HG03025 (cell line): Measurements from ENCODE around the gene ANK3.
"Not testable (repeated sequence)": the region's sequence is repeated elsewhere in the genome, so short reads cannot be mapped to it uniquely, and the experiment has no call there.

ENCODE experiments used
- ATAC-seq: cut with Tn5 transposase; IDR thresholded peaks from one replicate; pipeline ENCODE4 v1.9.1; 2021; ENCODE audit warnings: mild to moderate bottlenecking, moderate library complexity; ENCODE audit not compliant: unreplicated experiment, low FRiP score

The ANK3 gene

DNA sequence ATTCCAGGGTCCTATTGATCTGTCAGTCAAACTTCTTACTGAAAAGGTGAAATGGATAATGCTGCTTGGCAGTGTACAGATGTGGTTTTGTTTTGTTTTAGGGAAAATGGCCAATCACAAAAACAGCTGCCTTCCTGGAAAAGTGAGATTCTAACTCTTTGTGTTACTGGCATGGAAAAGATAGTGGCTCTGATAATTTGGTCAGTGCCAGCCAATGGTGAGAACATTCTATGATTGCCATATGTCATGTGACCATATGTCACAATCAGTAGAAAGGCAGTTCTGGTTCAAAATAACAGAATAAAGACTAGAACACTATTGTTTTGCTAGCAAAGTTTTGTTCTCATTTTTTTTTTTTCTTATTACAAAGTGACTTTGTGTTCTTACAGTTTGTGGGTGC, 344.1 kb downstream of the ANK3 start:
- no peak for ATAC-seq

GRCh38 chr10:60044971-60045370, 344.7 kb downstream of the ANK3 start:
- no peak for ATAC-seq

- no peak for ATAC-seq
Measured at GRCh38 chr10:60044242-60044641, 345.4 kb downstream of the ANK3 start.

DNA sequence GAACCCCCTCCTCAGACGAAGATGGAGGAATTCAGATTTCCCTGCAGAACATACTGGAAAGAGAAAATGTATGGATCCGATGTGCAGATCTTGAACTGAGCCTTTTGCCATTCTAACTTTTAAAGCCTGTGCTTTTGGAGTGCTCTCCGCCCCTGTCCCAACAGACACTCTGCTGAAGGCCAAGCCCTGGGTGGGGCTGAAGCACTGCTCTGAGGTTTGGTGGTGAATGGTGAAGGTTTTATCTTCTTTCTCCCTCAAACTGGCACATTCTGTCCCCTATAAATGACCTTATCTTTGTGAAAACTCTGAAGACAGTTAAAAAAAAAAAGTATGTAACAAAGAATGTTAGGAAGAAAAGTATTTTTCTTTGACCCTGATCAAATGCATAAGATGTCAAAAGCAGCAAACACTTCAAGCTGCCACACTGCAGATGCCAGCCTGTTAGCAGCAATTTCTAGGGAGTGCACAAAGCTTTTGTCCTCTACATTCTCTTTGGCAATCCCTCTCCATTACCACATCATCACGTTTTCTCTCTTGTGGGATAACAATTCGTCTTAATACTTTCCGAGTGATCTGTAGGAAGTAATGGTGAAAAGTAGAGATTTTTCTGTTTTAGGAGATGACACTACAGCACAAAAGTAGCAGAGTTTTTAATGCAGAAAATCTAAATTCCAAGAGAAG, 346.0 kb downstream of the ANK3 start:
- no peak for ATAC-seq

- no peak for ATAC-seq
Measured at GRCh38 chr10:60042914-60043313, 346.8 kb downstream of the ANK3 start.

- ATAC-seq, result no peak
Measured at GRCh38 chr10:60042262-60042661, 347.4 kb downstream of the ANK3 start.

DNA sequence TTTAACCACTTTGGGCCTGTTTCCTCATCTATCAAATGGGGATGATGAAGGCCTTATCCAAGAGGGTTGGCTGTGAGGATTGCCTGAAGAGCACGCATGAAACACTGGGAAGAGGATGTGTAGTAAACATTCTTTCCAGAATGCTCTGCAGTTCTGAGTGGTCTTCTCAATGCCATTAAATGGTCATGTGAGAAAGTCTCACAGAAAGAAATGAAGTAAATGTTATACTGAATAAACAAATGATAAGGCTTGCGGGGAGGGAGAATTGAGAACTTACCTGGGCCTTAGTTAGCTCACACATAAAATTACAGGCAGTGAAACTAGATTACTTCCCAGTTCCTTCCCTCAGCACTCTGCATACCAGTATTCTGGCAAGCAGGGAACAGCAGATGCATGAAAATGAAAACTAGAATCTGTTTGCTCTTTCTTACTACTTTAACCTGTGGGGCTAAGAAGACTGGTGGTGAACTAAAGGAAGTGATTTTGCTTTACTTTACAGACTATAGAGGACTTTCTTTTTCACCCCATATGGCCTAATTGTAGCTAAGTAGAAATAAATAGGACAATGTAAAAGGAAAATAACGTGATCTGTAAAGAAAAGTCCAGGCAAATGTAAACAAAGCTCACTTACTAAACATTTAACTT, 348.1 kb downstream of the ANK3 start:
- ATAC-seq, result no peak

GRCh38 chr10:60040014-60040662, 349.5 kb downstream of the ANK3 start:
- ATAC-seq, result no peak

DNA sequence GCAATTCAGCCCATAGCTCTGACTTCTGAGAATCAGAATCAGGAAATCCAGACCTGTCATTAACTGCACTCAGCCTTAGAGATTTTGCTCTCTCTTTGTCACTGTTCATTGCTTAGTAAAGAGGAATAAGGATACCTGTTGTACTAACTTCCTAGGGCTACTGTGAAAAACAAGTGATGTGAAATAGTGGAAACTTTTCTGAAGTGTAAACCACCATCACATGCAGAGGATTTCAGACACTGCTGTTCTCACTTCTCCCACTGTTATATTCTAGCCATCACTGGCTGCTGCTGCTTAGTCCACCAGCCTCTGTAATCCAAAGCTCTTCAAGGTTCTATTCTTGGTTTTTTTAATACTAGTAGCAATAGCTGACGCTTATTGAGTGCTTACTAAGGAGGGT, 353.7 kb downstream of the ANK3 start:
- ATAC-seq, result no peak

- ATAC-seq, result not testable (repeated sequence)
Measured at GRCh38 chr10:60035375-60035774, 354.3 kb downstream of the ANK3 start.

- ATAC-seq, result no peak
Measured at GRCh38 chr10:60032723-60033122, 357.0 kb downstream of the ANK3 start.

- peak; percentile 47 for ATAC-seq
Measured at GRCh38 chr10:60031664-60032063, 358.0 kb downstream of the ANK3 start.

DNA sequence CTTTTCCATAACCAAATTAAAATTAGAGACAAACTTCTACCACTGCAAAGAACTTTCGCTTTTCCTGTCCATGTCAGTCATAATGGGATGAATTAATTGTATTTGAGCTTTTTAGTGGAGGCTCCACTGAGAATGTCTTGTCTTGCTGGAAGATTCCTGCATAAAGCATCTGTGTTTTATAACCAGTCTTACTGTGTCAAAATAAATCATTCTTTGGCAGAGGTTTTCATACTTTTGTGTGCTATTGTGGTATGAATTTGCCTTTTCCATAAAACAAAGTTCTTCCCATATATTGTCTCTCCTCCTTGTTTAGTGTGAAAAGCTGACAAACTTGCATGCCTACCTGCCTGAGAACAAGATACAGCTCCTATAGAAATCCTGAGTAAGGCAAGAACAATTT, 358.5 kb downstream of the ANK3 start:
- no peak for ATAC-seq

GRCh38 chr10:60029475-60029874, 360.2 kb downstream of the ANK3 start:
- no peak for ATAC-seq

DNA sequence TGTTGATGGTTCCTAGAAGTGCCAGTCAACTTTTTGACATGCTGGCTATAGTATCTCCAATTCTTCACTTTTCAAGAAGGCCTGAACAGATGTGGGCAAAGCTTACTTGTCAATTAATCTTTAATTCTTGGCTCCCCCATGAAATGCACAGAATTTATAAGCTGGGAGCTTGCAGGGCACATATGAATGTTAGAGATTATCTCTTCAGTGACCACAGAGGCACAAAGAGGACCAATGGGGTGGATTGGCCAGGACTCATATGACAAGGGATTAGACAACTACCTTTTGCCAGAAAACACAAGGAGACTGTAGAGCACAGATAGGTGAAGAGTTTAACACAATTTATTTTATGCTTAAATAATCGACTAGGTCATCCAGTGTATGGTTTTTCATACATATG, 361.6 kb downstream of the ANK3 start:
- no peak for ATAC-seq

DNA sequence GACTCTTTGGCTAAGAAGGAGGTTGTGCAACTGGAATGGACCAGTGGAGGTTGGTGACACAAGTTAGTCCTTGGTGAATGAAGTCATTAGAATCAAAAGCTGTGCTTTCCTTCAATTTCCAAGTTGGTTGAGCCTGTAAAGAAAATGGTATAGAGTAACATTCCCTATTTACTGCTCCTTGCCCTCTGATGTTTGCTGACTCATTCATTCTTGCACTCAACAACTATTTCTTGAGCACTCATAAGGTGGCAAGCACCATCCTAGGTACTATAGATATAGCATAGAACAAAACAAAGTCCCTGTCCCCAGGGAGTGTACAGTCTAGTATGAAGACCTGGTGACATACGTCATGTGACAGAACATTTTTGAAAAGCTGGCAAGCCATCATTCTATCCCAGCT, 364.4 kb downstream of the ANK3 start:
- no peak for ATAC-seq

GRCh38 chr10:60024506-60024905, 365.2 kb downstream of the ANK3 start:
- ATAC-seq, result no peak

- no peak for ATAC-seq
Measured at GRCh38 chr10:60023155-60023877, 366.4 kb downstream of the ANK3 start.

- no peak for ATAC-seq
Measured at GRCh38 chr10:60021361-60021760, 368.3 kb downstream of the ANK3 start.

GRCh38 chr10:60016794-60017193, 372.9 kb downstream of the ANK3 start:
- ATAC-seq, result no peak

DNA sequence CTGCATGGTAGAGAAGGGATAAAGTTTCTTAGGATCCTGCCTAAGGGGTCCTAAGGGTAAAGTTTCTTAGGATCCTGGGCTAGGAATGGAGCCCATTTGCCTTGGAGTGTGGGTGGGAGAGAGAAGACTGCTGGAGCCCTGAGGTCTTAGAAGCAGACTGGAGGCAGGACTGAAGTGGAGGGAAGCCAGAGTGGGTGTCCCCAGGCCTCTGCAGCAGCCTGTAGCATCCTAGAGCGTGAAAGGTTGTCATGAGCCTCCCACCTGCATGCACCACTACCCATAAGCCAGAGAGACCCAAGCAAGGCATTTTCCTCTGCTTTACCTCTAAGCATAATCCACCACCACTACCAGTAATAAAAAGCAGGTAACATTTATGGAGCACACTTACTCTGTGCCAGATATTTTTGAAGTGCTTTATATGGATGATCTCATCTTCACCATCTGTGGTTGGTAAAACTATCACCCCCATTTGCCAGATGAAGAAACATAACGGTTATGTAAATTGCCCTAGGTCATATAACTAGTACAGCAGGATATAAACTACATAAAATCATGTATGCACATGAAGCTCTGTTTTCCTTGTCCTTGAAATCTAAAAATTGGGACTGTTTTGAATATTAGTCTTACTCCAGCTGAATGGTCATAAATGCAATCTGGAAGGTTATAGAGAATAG, 379.8 kb downstream of the ANK3 start:
- no peak for ATAC-seq
